ENCODE results near the gene PKDREJ.

GRCh38 chr22:46244771-46245170 lies 18.4 kb downstream of the PKDREJ start:
- TF ChIP-seq CTCF (IDR thresholded peaks at IDR 0.05; ENCODE audit: low read depth, low read length) (no peak), MYC (IDR thresholded peaks at IDR 0.05; ENCODE audit: low read depth, low read length) (no peak)
